Colonic mucosa (tissue), 4 donors: Measurements from ENCODE around the gene FAT1. TPM values are rescaled to one million over a fixed set of nuclear protein-coding genes. Genes with fewer than 3 reads are reported as not detected.

Source experiments
- DNase-seq: peaks from one replicate; pipeline ENCODE4 v3.0.0-alpha.2; 2020
- H3K27ac ChIP-seq: fragments of 200-600 bp; one replicate; pipeline ENCODE4 v1.8.0; 2021
- H3K27me3 ChIP-seq: fragments of 200-600 bp; one replicate; pipeline ENCODE4 v1.8.0; 2021
- H3K36me3 ChIP-seq: fragments of 200-600 bp; one replicate; pipeline ENCODE4 v1.8.0; 2021
- H3K4me1 ChIP-seq: fragments of 200-600 bp; one replicate; pipeline ENCODE4 v1.8.0; 2021; ENCODE audit warnings: mild to moderate bottlenecking
- H3K4me3 ChIP-seq: fragments of 200-600 bp; one replicate; pipeline ENCODE4 v1.8.0; 2021
- H3K9ac ChIP-seq, 2 donors: one replicate each; pipeline ENCODE4 v1.7.0; 2013; ENCODE audit warnings: control low read depth in 2 of 2, low read depth in 2 of 2, low read length in 2 of 2
- H3K9me3 ChIP-seq: fragments of 200-600 bp; one replicate; pipeline ENCODE4 v1.8.0; 2021
- CTCF ChIP-seq: fragments of 200-600 bp; IDR thresholded peaks from one replicate; pipeline ENCODE4 v1.8.0; 2022; ENCODE audit warnings: antibody characterized with exemption, mild to moderate bottlenecking
- intact Hi-C: fragments of 100-400 bp; cut with DNase I; formaldehyde crosslinking; loops from one replicate; pipeline ENCODE4 v1.14.1; 2022
- total RNA-seq, 2 donors: library from RNA; stranded (reverse); fragmentation: NEBNext Ultra II Directional in 1 of 2; extraction: Animal tissue kit (Norgen Biotek cat#: 25700) in 1 of 2; gene quantifications; one replicate each; pipeline ENCODE4 v1.2.1, GENCODE V29; 2021
- donor health status: healthy.
- donor health status: DM: no; HTN: no; CAD: no.
- donor health status: DM: no; HTN: no; CAD: no.

Gene FAT1
- total RNA-seq, 2 donors from 2014 or later = 243 to 300 TPM

- intact Hi-C loops = no loop called here
- H3K27ac ChIP-seq = no peak overlapping the region
- no peaks in the 10 kb centered on the region for H3K27me3 ChIP-seq
- H3K9me3 ChIP-seq = no peaks in the 10 kb centered on the region
- H3K36me3 ChIP-seq = no peaks in the 10 kb centered on the region
- H3K4me1 ChIP-seq = no peaks in the 10 kb centered on the region
- TF ChIP-seq CTCF = no peak
- no peak overlapping the region for H3K4me3 ChIP-seq
- H3K9ac ChIP-seq = no peak overlapping the region
- no peak for DNase-seq
Observed at GRCh38 chr4:186749611-186750281, 26.1 kb upstream of the FAT1 start.

- Histone ChIP-seq H3K36me3 (no peaks in the 10 kb centered on the region), H3K4me1 (no peaks in the 10 kb centered on the region), H3K27ac (no peak overlapping the region), H3K9ac (no peak overlapping the region), H3K27me3 (no peaks in the 10 kb centered on the region), H3K4me3 (no peak overlapping the region), H3K9me3 (no peaks in the 10 kb centered on the region)
- intact Hi-C loops = no loop called here
- TF ChIP-seq CTCF = no peak
- DNase-seq = no peak
Observed at GRCh38 chr4:186746581-186746980, 22.9 kb upstream of the FAT1 start.

- Histone ChIP-seq H3K27ac (no peak overlapping the region), H3K9me3 (no peaks in the 10 kb centered on the region), H3K4me1 (peaks cover 7% of the 10 kb centered on the region), H3K4me3 (no peak overlapping the region), H3K27me3 (no peaks in the 10 kb centered on the region), H3K36me3 (no peaks in the 10 kb centered on the region), H3K9ac (no peak overlapping the region)
- intact Hi-C loops = no loop called here
- DNase-seq = no peak
- TF ChIP-seq CTCF = no peak
Observed at GRCh38 chr4:186743261-186743660, 19.6 kb upstream of the FAT1 start.

- Histone ChIP-seq H3K27me3 (no peaks in the 10 kb centered on the region), H3K4me3 (no peak overlapping the region), H3K9ac (peak overlapping the region in 1 of 2 donors; percentile 64), H3K36me3 (no peaks in the 10 kb centered on the region), H3K27ac (peak overlapping the region; percentile 69), H3K4me1 (peaks cover 7% of the 10 kb centered on the region), H3K9me3 (no peaks in the 10 kb centered on the region)
- DNase-seq = no peak
- no peak for TF ChIP-seq CTCF
- intact Hi-C loops = no loop called here
Observed at GRCh38 chr4:186740822-186741221, 17.2 kb upstream of the FAT1 start.

- Histone ChIP-seq H3K9ac (peak overlapping the region in 1 of 2 donors; percentile 64), H3K27ac (peak overlapping the region; percentile 69), H3K27me3 (no peaks in the 10 kb centered on the region), H3K4me3 (no peak overlapping the region), H3K9me3 (no peaks in the 10 kb centered on the region), H3K4me1 (peaks cover 7% of the 10 kb centered on the region), H3K36me3 (no peaks in the 10 kb centered on the region)
- intact Hi-C loops = no loop called here
- no peak for TF ChIP-seq CTCF
- DNase-seq = peak; percentile 74
Observed at GRCh38 chr4:186739802-186740434, 16.3 kb upstream of the FAT1 start.
